ENCODE results near the gene PRAMEF13.
"Not testable (repeated sequence)": the region's sequence is repeated elsewhere in the genome, so short reads cannot be mapped to it uniquely, and the experiment has no call there.

The PRAMEF13 gene, protein sequence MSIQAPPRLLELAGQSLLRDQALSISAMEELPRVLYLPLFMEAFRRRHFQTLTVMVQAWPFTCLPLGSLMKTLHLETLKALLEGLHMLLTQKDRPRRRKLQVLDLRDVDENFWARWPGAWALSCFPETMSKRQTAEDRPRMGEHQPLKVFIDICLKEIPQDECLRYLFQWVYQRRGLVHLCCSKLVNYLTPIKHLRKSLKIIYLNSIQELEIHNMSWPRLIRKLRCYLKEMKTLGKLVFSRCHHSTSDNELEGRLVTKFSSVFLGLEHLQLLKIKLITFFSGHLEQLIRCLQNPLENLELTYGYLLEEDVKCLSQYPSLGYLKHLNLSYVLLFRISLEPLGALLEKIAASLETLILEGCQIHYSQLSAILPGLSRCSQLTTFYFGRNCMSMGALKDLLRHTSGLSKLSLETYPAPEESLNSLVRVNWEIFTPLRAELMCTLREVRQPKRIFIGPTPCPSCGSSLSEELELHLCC

DNA sequence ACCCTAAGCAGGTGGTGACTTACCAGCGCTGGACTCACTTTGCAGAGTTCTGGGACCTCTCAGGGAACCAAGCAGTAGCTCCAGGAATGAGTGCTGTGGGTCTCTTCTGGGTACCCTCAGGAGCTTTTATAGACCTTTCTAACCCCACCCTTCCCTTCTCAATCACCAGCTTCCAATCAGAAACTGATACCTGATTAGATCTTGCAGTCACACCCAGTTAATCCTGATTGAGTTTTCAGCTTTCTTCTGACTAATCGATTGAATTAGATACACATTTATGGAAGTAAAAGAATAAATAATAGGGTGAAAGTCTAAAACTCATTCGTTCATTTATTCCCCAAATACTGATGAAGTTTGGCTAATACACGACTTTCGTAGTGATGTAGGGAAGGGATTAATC lies at the start of gene PRAMEF13:
TSS of gene PRAMEF13 (minus strand) at position 101 of the 400 bp plus-strand sequence. CDS start 1,820 bp downstream, outside the sequence.
- H3K4me3 ChIP-seq (replicated peaks; ENCODE audit: low read depth, low read length); H3K36me3 ChIP-seq (ENCODE audit: control insufficient read depth, insufficient read depth, low read length); H3K27me3 ChIP-seq (replicated peaks; ENCODE audit: control insufficient read depth, insufficient read depth, low read length); DNase-seq (ENCODE audit: extremely low read depth, insufficient read length): not testable (repeated sequence)

DNA sequence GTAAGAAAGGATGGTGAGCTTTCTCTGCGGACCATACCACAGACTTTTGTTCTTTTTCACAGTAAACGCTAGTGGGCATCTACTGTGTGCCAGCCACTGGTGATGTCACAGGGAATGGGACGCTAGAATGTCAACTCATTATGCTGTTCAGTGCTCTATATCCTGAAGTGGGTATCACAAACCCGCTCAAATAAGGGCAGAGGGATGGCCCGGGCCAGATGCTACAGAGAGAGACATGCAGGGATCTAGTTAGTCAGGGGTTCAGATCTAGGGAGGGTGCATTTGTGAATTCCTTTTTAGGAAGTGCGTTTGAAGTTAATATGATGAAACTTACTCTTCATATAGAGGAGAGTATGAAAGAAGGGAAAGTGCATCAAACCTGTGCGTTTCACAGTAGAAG lies 45.9 kb upstream of the PRAMEF13 start:
- H3K36me3 ChIP-seq (ENCODE audit: control insufficient read depth, insufficient read depth, low read length); H3K4me3 ChIP-seq (replicated peaks; ENCODE audit: low read depth, low read length); H3K27me3 ChIP-seq (replicated peaks; ENCODE audit: control insufficient read depth, insufficient read depth, low read length); DNase-seq (ENCODE audit: extremely low read depth, insufficient read length): not testable (repeated sequence)

DNA sequence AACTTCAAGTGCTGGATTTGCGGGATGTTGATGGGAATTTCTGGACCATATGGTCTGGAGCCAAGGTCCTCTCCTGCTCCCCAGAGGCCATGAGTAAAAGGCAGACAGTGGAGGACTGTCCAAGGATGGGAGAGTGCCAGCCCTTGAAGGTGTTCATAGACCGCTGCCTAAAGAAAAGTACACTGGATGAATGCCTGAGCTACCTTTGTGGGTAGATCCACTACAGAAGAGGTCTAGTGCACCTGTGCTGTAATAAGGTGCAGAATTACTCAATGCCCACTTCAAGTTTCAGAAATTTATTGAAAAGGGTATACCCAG lies 45.3 kb upstream of the PRAMEF13 start:
- H3K4me3 ChIP-seq (replicated peaks; ENCODE audit: low read depth, low read length); H3K36me3 ChIP-seq (ENCODE audit: control insufficient read depth, insufficient read depth, low read length); H3K27me3 ChIP-seq (replicated peaks; ENCODE audit: control insufficient read depth, insufficient read depth, low read length); DNase-seq (ENCODE audit: extremely low read depth, insufficient read length): not testable (repeated sequence)

DNA sequence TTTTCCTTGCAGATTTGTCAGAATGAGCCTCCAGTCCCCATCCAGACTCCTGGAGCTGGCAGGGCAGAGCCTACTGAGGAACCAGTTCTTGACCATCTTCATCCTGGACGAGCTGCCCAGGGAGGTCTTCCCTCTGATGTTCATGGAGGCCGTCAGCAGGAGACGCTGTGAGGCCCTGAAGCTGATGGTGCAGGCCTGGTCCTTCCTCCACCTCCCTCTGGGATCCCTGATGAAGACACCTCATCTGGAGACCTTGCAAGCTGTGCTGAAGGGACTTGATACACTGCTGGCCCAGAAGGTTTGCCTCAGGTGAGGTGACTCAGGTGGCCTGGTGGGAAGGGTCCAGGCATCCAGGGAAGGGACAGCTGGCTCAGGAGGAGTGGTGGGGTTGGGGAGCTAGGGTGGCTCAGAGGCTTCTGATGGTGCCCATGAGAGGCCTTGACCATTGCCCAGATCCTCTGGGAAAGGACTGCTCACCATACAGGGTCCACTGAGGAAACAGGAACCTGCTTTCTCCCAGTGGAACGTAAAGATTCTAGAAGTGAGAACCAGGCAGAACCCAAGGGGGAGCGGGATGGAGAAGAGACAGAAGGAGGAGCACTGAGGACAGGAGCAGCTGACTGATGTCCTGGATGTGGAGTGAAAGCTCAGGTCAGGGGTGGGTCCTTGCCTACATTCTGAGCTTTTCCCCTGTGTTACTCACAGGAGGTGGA lies 44.8 kb upstream of the PRAMEF13 start:
- not testable (repeated sequence) for DNase-seq (ENCODE audit: extremely low read depth, insufficient read length); H3K4me3 ChIP-seq (replicated peaks; ENCODE audit: low read depth, low read length); H3K36me3 ChIP-seq (ENCODE audit: control insufficient read depth, insufficient read depth, low read length)

DNA sequence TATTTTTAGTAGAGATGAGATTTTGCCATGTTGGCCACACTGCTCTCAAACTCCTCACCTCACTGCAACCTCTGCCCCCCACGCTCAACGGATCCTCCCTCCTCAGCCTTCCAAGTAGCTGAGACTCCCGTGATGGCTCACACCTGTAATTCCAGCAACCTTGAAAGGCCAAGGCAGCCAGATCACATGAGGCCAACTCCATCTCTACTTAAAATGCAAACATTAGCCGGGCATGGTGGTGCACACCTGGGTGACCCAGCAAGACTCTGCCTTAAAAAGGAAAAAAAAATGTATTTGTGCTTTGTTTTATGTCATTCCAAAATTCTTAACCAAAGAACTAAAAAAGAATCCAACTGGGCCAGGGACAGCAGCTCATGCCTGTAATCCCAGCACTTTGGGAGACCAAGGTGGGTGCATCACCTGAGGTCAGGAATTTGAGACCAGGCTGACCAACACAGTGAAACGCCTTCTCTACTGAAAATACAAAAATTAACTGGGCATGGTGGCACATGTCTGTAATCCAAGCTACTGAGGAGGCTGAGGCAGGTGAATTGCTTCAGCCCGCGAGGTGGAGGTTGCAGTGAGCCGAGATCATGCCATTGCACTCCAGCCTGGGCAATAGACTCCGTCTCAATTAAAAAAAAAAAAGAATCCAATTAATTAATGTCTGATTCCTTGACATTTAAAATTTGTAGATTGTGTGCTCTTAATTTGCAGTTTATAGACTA lies 42.5 kb upstream of the PRAMEF13 start:
- H3K27me3 ChIP-seq (replicated peaks; ENCODE audit: control insufficient read depth, insufficient read depth, low read length); H3K4me3 ChIP-seq (replicated peaks; ENCODE audit: low read depth, low read length); DNase-seq (ENCODE audit: extremely low read depth, insufficient read length); H3K36me3 ChIP-seq (ENCODE audit: control insufficient read depth, insufficient read depth, low read length): not testable (repeated sequence)

More for the DNA sequence above, 44.8 kb upstream of the PRAMEF13 start:
- not testable (repeated sequence) for H3K27me3 ChIP-seq (replicated peaks; ENCODE audit: control insufficient read depth, insufficient read depth, low read length)

DNA sequence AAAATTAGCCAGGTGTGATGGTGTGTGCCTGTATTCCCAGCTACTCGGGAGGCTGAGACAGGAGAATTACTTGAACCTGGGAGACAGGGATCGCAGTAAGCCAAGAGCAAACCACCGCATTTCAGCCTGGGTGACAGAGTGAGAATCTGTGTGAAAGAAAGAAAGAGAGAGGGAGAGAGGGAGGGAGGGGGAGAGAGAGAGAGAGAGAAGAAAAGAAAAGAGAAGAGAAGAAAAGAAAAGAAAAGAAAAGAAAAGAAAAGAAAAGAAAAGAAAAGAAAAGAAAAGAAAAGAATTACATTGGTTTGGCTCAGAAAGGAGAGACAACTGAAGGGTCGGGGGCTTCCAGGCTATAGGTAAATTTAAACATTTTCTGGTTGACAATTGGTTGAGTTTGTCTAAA lies 38.4 kb upstream of the PRAMEF13 start:
- H3K36me3 ChIP-seq (ENCODE audit: control insufficient read depth, insufficient read depth, low read length), result not testable (repeated sequence)

DNA sequence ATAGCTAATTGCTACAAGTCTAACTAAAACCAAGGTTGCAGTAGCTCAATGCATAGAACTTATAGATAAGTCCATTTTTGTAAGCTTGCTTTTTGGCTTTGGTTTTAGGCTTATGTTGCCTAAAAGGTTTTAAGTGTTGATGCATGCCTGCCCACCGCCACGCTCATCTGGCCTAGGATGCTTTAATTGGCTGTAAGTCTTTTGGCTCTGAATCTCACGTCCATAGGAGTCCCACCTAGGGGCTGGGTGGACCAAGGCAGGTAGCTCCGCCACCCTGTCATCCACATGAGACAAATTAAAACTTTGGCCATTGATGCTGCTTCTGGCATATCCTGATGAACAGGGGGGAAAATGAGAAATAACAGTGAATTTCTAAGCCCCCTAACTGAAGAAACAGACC lies 36.4 kb upstream of the PRAMEF13 start:
- H3K36me3 ChIP-seq (ENCODE audit: control insufficient read depth, insufficient read depth, low read length); DNase-seq (ENCODE audit: extremely low read depth, insufficient read length); H3K4me3 ChIP-seq (replicated peaks; ENCODE audit: low read depth, low read length); H3K27me3 ChIP-seq (replicated peaks; ENCODE audit: control insufficient read depth, insufficient read depth, low read length): not testable (repeated sequence)

More for the DNA sequence above, 38.4 kb upstream of the PRAMEF13 start:
- H3K27me3 ChIP-seq (replicated peaks; ENCODE audit: control insufficient read depth, insufficient read depth, low read length); DNase-seq (ENCODE audit: extremely low read depth, insufficient read length); H3K4me3 ChIP-seq (replicated peaks; ENCODE audit: low read depth, low read length): not testable (repeated sequence)

DNA sequence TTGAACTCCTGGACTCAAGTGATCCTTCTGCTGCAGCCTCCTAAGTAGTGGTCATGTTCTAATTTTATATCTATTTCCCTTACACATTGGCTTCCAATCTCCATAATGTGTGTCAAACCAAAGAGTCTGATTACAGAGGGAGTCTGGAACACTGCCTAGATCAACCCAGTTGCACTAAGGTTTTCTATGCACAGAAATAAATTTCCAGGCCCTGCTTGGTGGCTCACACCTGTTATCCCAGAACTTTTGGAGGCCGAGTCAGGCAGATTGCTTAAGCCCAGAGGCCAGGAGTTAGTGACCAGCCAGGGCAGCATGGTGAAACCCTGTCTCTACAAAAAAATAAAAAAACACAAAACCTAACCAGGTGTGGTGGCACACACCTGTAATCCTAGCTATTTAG lies 32.8 kb upstream of the PRAMEF13 start:
- not testable (repeated sequence) for H3K4me3 ChIP-seq (replicated peaks; ENCODE audit: low read depth, low read length); H3K36me3 ChIP-seq (ENCODE audit: control insufficient read depth, insufficient read depth, low read length)

DNA sequence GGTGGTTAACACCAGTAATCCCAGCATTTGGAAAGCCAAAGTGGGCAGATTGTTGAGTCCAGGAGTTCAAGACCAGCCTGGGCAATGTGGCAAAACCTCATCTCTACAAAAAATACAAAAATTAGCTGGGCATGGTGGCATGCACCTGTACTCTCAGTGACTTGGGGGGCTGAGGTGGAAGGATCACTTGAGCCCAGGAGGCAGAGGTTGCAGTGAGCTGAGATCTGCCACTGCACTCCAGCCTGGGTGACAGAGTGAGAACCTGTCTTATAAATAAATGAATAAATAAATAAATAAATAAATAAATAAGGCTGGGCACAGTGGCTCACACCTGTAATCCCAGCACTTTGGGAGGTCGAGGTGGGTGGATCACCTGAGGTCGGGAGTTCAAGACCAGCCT lies 30.8 kb upstream of the PRAMEF13 start:
- not testable (repeated sequence) for H3K4me3 ChIP-seq (replicated peaks; ENCODE audit: low read depth, low read length); DNase-seq (ENCODE audit: extremely low read depth, insufficient read length); H3K36me3 ChIP-seq (ENCODE audit: control insufficient read depth, insufficient read depth, low read length); H3K27me3 ChIP-seq (replicated peaks; ENCODE audit: control insufficient read depth, insufficient read depth, low read length)

More for the DNA sequence above, 32.8 kb upstream of the PRAMEF13 start:
- DNase-seq (ENCODE audit: extremely low read depth, insufficient read length); H3K27me3 ChIP-seq (replicated peaks; ENCODE audit: control insufficient read depth, insufficient read depth, low read length): not testable (repeated sequence)

DNA sequence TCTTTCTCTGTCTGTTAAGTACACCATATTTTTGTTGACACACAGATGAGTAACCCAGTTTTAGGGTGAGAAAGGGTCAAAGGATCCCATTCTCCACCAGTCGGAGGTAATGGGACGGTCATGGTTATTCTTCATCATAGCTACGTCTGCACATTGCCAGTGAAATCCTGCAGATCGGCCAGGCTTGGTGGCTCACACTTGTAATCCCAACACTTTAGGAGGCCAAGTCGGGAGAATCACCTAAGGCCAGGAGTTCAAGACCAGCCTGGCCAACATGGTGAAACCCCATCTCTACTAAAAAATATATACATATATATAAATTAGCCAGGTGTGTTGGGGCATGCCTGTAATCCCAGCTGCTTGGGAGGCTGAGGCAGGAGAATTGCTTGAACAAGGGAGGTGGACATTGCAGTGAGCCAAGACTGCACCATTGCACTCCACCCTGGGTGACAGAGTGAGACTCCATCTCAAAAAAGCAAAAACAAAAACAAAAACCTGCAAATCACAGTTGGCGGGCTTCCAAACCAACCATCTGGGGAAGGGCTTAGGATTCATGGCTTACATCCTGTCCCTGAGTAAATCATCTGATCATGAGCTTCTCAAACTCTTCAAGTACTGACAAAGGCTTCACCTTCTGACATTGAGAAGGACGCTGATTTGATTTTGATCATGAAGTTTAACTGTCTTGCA lies 30.0 kb upstream of the PRAMEF13 start:
- not testable (repeated sequence) for H3K27me3 ChIP-seq (replicated peaks; ENCODE audit: control insufficient read depth, insufficient read depth, low read length); DNase-seq (ENCODE audit: extremely low read depth, insufficient read length); H3K4me3 ChIP-seq (replicated peaks; ENCODE audit: low read depth, low read length); H3K36me3 ChIP-seq (ENCODE audit: control insufficient read depth, insufficient read depth, low read length)

DNA sequence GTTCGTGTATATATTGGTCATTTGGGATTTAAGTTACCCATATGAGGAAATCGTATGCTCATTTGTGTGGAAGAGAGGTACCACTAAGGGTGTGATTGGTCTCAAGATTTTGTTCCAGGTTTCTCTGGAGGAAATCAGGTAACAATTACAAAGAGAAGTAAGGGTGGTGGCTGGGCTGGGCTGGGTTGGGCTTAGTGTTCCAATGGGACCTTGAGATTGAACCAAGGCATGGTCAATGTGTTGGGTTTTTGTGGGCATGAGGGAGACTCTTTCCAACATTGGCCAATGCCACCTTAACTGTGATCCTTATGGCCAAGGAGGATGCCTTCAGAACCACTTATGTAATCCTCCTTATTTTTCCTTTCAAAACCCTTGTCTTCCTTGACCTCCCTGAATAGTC lies 29.4 kb upstream of the PRAMEF13 start:
- DNase-seq (ENCODE audit: extremely low read depth, insufficient read length); H3K36me3 ChIP-seq (ENCODE audit: control insufficient read depth, insufficient read depth, low read length); H3K27me3 ChIP-seq (replicated peaks; ENCODE audit: control insufficient read depth, insufficient read depth, low read length); H3K4me3 ChIP-seq (replicated peaks; ENCODE audit: low read depth, low read length): not testable (repeated sequence)

DNA sequence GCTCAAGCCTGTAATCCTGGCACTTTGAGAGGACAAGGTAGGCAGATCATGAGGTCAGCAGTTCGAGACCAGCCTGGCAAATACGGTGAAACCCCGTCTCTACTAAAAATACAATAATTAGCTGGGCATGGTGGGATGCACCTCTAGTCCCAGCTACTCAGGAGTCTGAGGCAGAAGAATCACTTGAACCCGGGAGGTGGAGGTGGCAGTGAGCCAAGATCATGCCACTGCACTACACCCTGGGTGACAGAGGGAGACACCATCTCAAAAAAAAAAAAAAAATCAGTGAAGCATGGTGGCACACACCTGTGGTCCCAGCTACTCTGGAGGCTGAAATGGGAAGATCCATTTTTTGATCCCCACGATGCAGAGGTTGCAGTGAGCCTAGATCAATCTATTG lies 28.9 kb upstream of the PRAMEF13 start:
- not testable (repeated sequence) for H3K27me3 ChIP-seq (replicated peaks; ENCODE audit: control insufficient read depth, insufficient read depth, low read length); H3K36me3 ChIP-seq (ENCODE audit: control insufficient read depth, insufficient read depth, low read length); H3K4me3 ChIP-seq (replicated peaks; ENCODE audit: low read depth, low read length); DNase-seq (ENCODE audit: extremely low read depth, insufficient read length)

Measured in GM06990 (cell line).